ENCODE measurements around the gene DHRSX. TPM values are rescaled to one million over a fixed set of nuclear protein-coding genes. Genes with fewer than 3 reads are reported as not detected.

The DHRSX gene
- total RNA-seq, 2 donors from 2014 or later, result 24.2 to 37.1 TPM

- H3K4me1 ChIP-seq (replicated peaks), result no peaks in the 10 kb centered on the region
- no peak overlapping the region for H3K4me3 ChIP-seq
- TF ChIP-seq POLR2A (IDR thresholded peaks at IDR 0.05) (no peak), POLR2AphosphoS5 (IDR thresholded peaks at IDR 0.05) (no peak)
- H3K9me3 ChIP-seq, result no peaks in the 10 kb centered on the region
- intact Hi-C loops (cut with DNase I), result loop anchor here (5.0 kb wide), 1 partner anchor 1035 kb away; the partner anchor contains the start of gene ASMTL
- no peaks in the 10 kb centered on the region for H3K27me3 ChIP-seq (replicated peaks; ENCODE audit: insufficient read depth)
- peaks cover 0 to 19% of the 10 kb centered on the region in 2 donors for H3K36me3 ChIP-seq
- H3K27ac ChIP-seq, result no peak overlapping the region
- WGBS, result 88% methylated on average over 16 of the region's 16 CpGs
- DNase-seq (ENCODE audit: low spot score), result no peak
Measured at GRCh38 chrX:2487366-2487765, 13.4 kb downstream of the DHRSX start.

GRCh38 chrX:2486476-2487133 is 14.2 kb downstream of the DHRSX start:
- peak overlapping the region in 1 of 2 donors; percentile 61 for H3K27ac ChIP-seq
- no peaks in the 10 kb centered on the region for H3K27me3 ChIP-seq (replicated peaks; ENCODE audit: insufficient read depth)
- H3K4me1 ChIP-seq (replicated peaks), result no peaks in the 10 kb centered on the region
- intact Hi-C loops (cut with DNase I), result loop anchor here (5.0 kb wide), 1 partner anchor 1034 kb away; the partner anchor contains the start of gene ASMTL
- DNase-seq (ENCODE audit: low spot score), result no peak
- no peaks in the 10 kb centered on the region for H3K9me3 ChIP-seq
- H3K4me3 ChIP-seq, result no peak overlapping the region
- peaks cover 0 to 19% of the 10 kb centered on the region in 2 donors for H3K36me3 ChIP-seq
- TF ChIP-seq POLR2AphosphoS5 (IDR thresholded peaks at IDR 0.05), result no peak
- no peak for TF ChIP-seq CTCF (IDR thresholded peaks at IDR 0.05)
- TF ChIP-seq POLR2A (IDR thresholded peaks at IDR 0.05), result no peak
- 72% methylated on average over 29 of the region's 29 CpGs for WGBS

GRCh38 chrX:2485789-2486345 is 14.9 kb downstream of the DHRSX start:
- Histone ChIP-seq H3K36me3 (peaks cover 0 to 19% of the 10 kb centered on the region in 2 donors), H3K27me3 (replicated peaks; ENCODE audit: insufficient read depth) (no peaks in the 10 kb centered on the region), H3K9me3 (no peaks in the 10 kb centered on the region), H3K4me3 (no peak overlapping the region), H3K27ac (peak overlapping the region; percentile 60 to 61), H3K4me1 (replicated peaks) (no peaks in the 10 kb centered on the region)
- intact Hi-C loops (cut with DNase I), result loop anchor here (5.0 kb wide), 1 partner anchor 1034 kb away; the partner anchor contains the start of gene ASMTL
- no peak for DNase-seq (ENCODE audit: low spot score)
- no peak for TF ChIP-seq POLR2A (IDR thresholded peaks at IDR 0.05)
- no peak for TF ChIP-seq POLR2AphosphoS5 (IDR thresholded peaks at IDR 0.05)
- no peak for TF ChIP-seq CTCF (IDR thresholded peaks at IDR 0.05)
- WGBS, result 58% methylated on average over 10 of the region's 10 CpGs

GRCh38 chrX:2484721-2485648 is 15.8 kb downstream of the DHRSX start:
- H3K4me1 ChIP-seq (replicated peaks), result no peaks in the 10 kb centered on the region
- H3K9me3 ChIP-seq, result no peaks in the 10 kb centered on the region
- intact Hi-C loops (cut with DNase I), result loop anchor here (5.0 kb wide), 1 partner anchor 1033 kb away; the partner anchor contains the start of gene ASMTL
- DNase-seq (ENCODE audit: low spot score), result no peak
- TF ChIP-seq POLR2A (IDR thresholded peaks at IDR 0.05) (no peak), POLR2AphosphoS5 (IDR thresholded peaks at IDR 0.05) (no peak), CTCF (IDR thresholded peaks at IDR 0.05) (no peak)
- no peaks in the 10 kb centered on the region for H3K27me3 ChIP-seq (replicated peaks; ENCODE audit: insufficient read depth)
- peak overlapping the region; percentile 0 to 11 for H3K4me3 ChIP-seq
- H3K27ac ChIP-seq, result peak overlapping the region; percentile 60 to 61
- peaks cover 0 to 16% of the 10 kb centered on the region in 2 donors for H3K36me3 ChIP-seq
- 21% methylated on average over 26 of the region's 26 CpGs for WGBS

GRCh38 chrX:2484256-2484655 is 16.5 kb downstream of the DHRSX start:
- peaks cover 0 to 9% of the 10 kb centered on the region in 2 donors for H3K36me3 ChIP-seq
- no peaks in the 10 kb centered on the region for H3K9me3 ChIP-seq
- H3K27me3 ChIP-seq (replicated peaks; ENCODE audit: insufficient read depth), result no peaks in the 10 kb centered on the region
- no peak for TF ChIP-seq CTCF (IDR thresholded peaks at IDR 0.05)
- no peak for TF ChIP-seq POLR2AphosphoS5 (IDR thresholded peaks at IDR 0.05)
- TF ChIP-seq POLR2A (IDR thresholded peaks at IDR 0.05), result no peak
- peak overlapping the region; percentile 60 to 61 for H3K27ac ChIP-seq
- 31% methylated on average over 12 of the region's 12 CpGs for WGBS
- H3K4me3 ChIP-seq, result no peak overlapping the region
- no peak for DNase-seq (ENCODE audit: low spot score)
- no peaks in the 10 kb centered on the region for H3K4me1 ChIP-seq (replicated peaks)
- intact Hi-C loops (cut with DNase I), result no loop called here

Measured in prostate gland (tissue), 2 donors.